Kidney (tissue), 2 donors: Measurements from ENCODE around the gene CTR9. TPM values are rescaled to one million over a fixed set of nuclear protein-coding genes. Genes with fewer than 3 reads are reported as not detected.

Experiments
- polyA plus RNA-seq: library from polyadenylated mRNA; stranded (reverse); fragments of 350-450 nt; fragmentation: Illumina TruSeq; extraction: RNeasy Lipid Tissue Mini Kit (QIAGEN cat#74804); gene quantifications from one replicate; pipeline ENCODE4 v1.2.3, GENCODE V29; 2014; ENCODE audit warnings: low read depth, low replicate concordance; ENCODE audit not compliant: insufficient read depth
- total RNA-seq: library from RNA; stranded (reverse); fragmentation: NEBNext Ultra II Directional; extraction: Animal tissue kit (Norgen Biotek cat#: 25700); gene quantifications from one replicate; pipeline ENCODE4 v1.2.1, GENCODE V29; 2021
- donor health status: DM: yes; HTN: yes; CAD: no.

Gene CTR9
- total and polyA plus RNA-seq, 2 donors from 2014 or later, result 16.7 to 33.3 TPM

Other genes starting within 250 kb of the CTR9 start
- 35.8 TPM for gene RNF141, start 210.1 kb upstream of the CTR9 start, total RNA-seq
- 20.5 TPM for gene RNF141, start 210.1 kb upstream of the CTR9 start, polyA plus RNA-seq
- gene LYVE1, start 182.6 kb upstream of the CTR9 start, total RNA-seq, result 101 TPM
- gene LYVE1, start 182.6 kb upstream of the CTR9 start, polyA plus RNA-seq, result 10.0 TPM
- gene IRAG1, start 57.5 kb upstream of the CTR9 start, total RNA-seq, result 38.1 TPM
- gene IRAG1, start 57.5 kb upstream of the CTR9 start, polyA plus RNA-seq, result 7.0 TPM
- gene EIF4G2, start 57.7 kb downstream of the CTR9 start, total RNA-seq, result 716 TPM
- 238 TPM for gene EIF4G2, start 57.7 kb downstream of the CTR9 start, polyA plus RNA-seq
- gene ZBED5, start 106.8 kb downstream of the CTR9 start, total RNA-seq, result 59.7 TPM
- gene ZBED5, start 106.8 kb downstream of the CTR9 start, polyA plus RNA-seq, result 25.2 TPM